Naive thymus-derived CD4-positive, alpha-beta T cell (primary cell): Measurements from ENCODE around the gene RNF144B. TPM values are rescaled to one million over a fixed set of nuclear protein-coding genes. Genes with fewer than 3 reads are reported as not detected.

Experiments
- ATAC-seq: fragments of 150-1000 bp; cut with Tn5 transposase; 2 replicates; pipeline ENCODE4 v1.10.0; 2021; ENCODE audit warnings: mild to moderate bottlenecking, moderate library complexity
- CTCF ChIA-PET: fragments of 350-600 bp; sonication (Branson Sonifier 250); formaldehyde crosslinking; loops from one replicate; lab custom pipeline; 2021; ENCODE audit warnings: antibody characterized with exemption; lab: Charles Lee
- POLR2A ChIA-PET: fragments of 350-600 bp; sonication (Branson Sonifier 250); formaldehyde crosslinking; loops from one replicate; lab custom pipeline; 2021; ENCODE audit warnings: antibody characterized with exemption, inconsistent platforms; lab: Charles Lee
- DNase-seq, 9 donors: peaks; one replicate each; pipeline versions ENCODE4 v3.0.0 to v3.0.0-alpha.2; 2020 to 2022; ENCODE audit warnings: mixed read lengths in 1 of 9
- H3K27ac ChIP-seq: one replicate; pipeline ENCODE4 v1.7.0; 2013; ENCODE audit warnings: mild to moderate bottlenecking, low read depth, low read length, moderate library complexity
- H3K27me3 ChIP-seq, 2 donors: one replicate each; pipeline ENCODE4 v1.7.0; 2013; ENCODE audit warnings: low read length in 2 of 2, mild to moderate bottlenecking in 2 of 2, moderate library complexity in 2 of 2; ENCODE audit not compliant: control insufficient read depth in 2 of 2, insufficient read depth in 2 of 2
- H3K36me3 ChIP-seq, 3 experiments: 1 replicate in 2 of 3; 2 replicates in 1 of 3; pipeline ENCODE4 v1.7.0; 2013; ENCODE audit warnings: low read length in 3 of 3, mild to moderate bottlenecking in 3 of 3, moderate library complexity in 1 of 3; ENCODE audit not compliant: insufficient read depth in 3 of 3, control insufficient read depth in 2 of 3
- H3K4me1 ChIP-seq, 2 donors: one replicate each; pipeline ENCODE4 v1.7.0; 2013; ENCODE audit warnings: low read length in 2 of 2, mild to moderate bottlenecking in 2 of 2, moderate library complexity in 1 of 2; ENCODE audit not compliant: control insufficient read depth in 2 of 2, insufficient read depth in 2 of 2
- H3K4me3 ChIP-seq: 2 replicates; pipeline ENCODE4 v1.7.0; 2013; ENCODE audit warnings: mild to moderate bottlenecking, low read length
- H3K9me3 ChIP-seq, 3 experiments: 1 replicate in 2 of 3; 2 replicates in 1 of 3; pipeline ENCODE4 v1.7.0; 2013; ENCODE audit warnings: low read length in 3 of 3; ENCODE audit not compliant: control insufficient read depth in 2 of 3
- H3K27ac Mint-ChIP-seq, 9 donors: one replicate each; pipeline ENCODE4 v1.8.0; 2020 to 2022; ENCODE audit warnings: mixed read lengths in 9 of 9, mild to moderate bottlenecking in 8 of 9, moderate library complexity in 5 of 9, inconsistent platforms in 2 of 9
- H3K27me3 Mint-ChIP-seq, 5 donors: one replicate each; pipeline ENCODE4 v1.8.0; 2021 to 2022; ENCODE audit warnings: mixed read lengths in 5 of 5, mild to moderate bottlenecking in 1 of 5
- H3K36me3 Mint-ChIP-seq, 5 donors: one replicate each; pipeline ENCODE4 v1.8.0; 2020 to 2022; ENCODE audit warnings: mixed read lengths in 5 of 5, mild to moderate bottlenecking in 3 of 5, inconsistent platforms in 1 of 5
- H3K4me1 Mint-ChIP-seq, 7 donors: one replicate each; pipeline ENCODE4 v1.8.0; 2020 to 2022; ENCODE audit warnings: mixed read lengths in 7 of 7, mild to moderate bottlenecking in 3 of 7, inconsistent platforms in 1 of 7
- H3K4me3 Mint-ChIP-seq, 10 donors: one replicate each; pipeline ENCODE4 v1.8.0; 2020 to 2022; ENCODE audit warnings: mild to moderate bottlenecking in 10 of 10, mixed read lengths in 10 of 10, moderate library complexity in 6 of 10, inconsistent platforms in 2 of 10
- H3K9me3 Mint-ChIP-seq, 11 donors: one replicate each; pipeline ENCODE4 v1.8.0; 2020 to 2022; ENCODE audit warnings: mixed read lengths in 11 of 11, mild to moderate bottlenecking in 4 of 11, inconsistent platforms in 1 of 11, moderate library complexity in 1 of 11
- intact Hi-C, 2 donors: fragments of 100-400 bp; cut with micrococcal nuclease; formaldehyde crosslinking; loops; one replicate each; pipeline ENCODE4 v1.15.1; 2023
- polyA plus RNA-seq, 2 donors: library from polyadenylated mRNA; unstranded; fragments of 300-500 nt; fragmentation: Illumina TruSeq; gene quantifications; one replicate each; pipeline ENCODE4 v1.2.3, GENCODE V29; 2021
- total RNA-seq, 6 experiments: library from RNA in 5 of 6; stranded (reverse) in 5 of 6; gene quantifications; 1 replicate in 5 of 6; 2 replicates in 1 of 6; pipeline ENCODE4 v1.2.3 and lab custom pipeline; 2021 to 2026

Gene RNF144B
- total and polyA plus RNA-seq, 7 experiments from 2014 or later: 1.5 to 23.5 (median 7.1) TPM

- ChIA-PET POLR2A (no interaction called here), CTCF (no interaction called here)
- H3K36me3 ChIP-seq: no peaks in the 10 kb centered on the region
- Mint-ChIP-seq H3K27ac (no peak overlapping the region), H3K4me3 (no peak overlapping the region), H3K9me3 (no peaks in the 10 kb centered on the region), H3K4me1 (peaks cover 0 to 2% (median 0%) of the 10 kb centered on the region in 7 donors), H3K27me3 (peaks cover 0 to 5% (median 0%) of the 10 kb centered on the region in 5 donors), H3K36me3 (no peaks in the 10 kb centered on the region)
- ATAC-seq (no peak), DNase-seq (no peak)
- no peak overlapping the region for H3K27ac ChIP-seq
- H3K27me3 ChIP-seq: no peaks in the 10 kb centered on the region
- no peak overlapping the region for H3K4me3 ChIP-seq
- no peaks in the 10 kb centered on the region for H3K9me3 ChIP-seq
- H3K4me1 ChIP-seq: no peaks in the 10 kb centered on the region
- intact Hi-C loops: no loop called here
These were observed 124.1 kb downstream of the RNF144B start for GRCh38 chr6:18511211-18511610.

GRCh38 chr6:18513253-18513798, 126.2 kb downstream of the RNF144B start:
- Mint-ChIP-seq H3K36me3 (no peaks in the 10 kb centered on the region), H3K9me3 (no peaks in the 10 kb centered on the region), H3K4me1 (peaks cover 0 to 2% (median 0%) of the 10 kb centered on the region in 7 donors), H3K4me3 (no peak overlapping the region), H3K27me3 (peaks cover 0 to 8% (median 0%) of the 10 kb centered on the region in 5 donors), H3K27ac (no peak overlapping the region)
- Histone ChIP-seq H3K9me3 (no peaks in the 10 kb centered on the region), H3K36me3 (no peaks in the 10 kb centered on the region), H3K4me3 (no peak overlapping the region), H3K4me1 (no peaks in the 10 kb centered on the region), H3K27me3 (no peaks in the 10 kb centered on the region), H3K27ac (no peak overlapping the region)
- DNase-seq (no peak), ATAC-seq (no peak)
- intact Hi-C loops: no loop called here
- ChIA-PET CTCF (no interaction called here), POLR2A (no interaction called here)

- CTCF ChIA-PET: interaction anchor here (0.5 kb wide), 1 partner anchor 171 kb away, joined by 3 read pairs; no protein-coding TSS in a partner anchor
- intact Hi-C loops: no loop called here
- H3K36me3 Mint-ChIP-seq: no peaks in the 10 kb centered on the region
These were observed 127.0 kb downstream of the RNF144B start for GRCh38 chr6:18514180-18514579.

GRCh38 chr6:18515767-18516166, 128.6 kb downstream of the RNF144B start:
- DNase-seq: no peak
- H3K36me3 ChIP-seq: no peaks in the 10 kb centered on the region
- no peak overlapping the region for H3K27ac ChIP-seq
- no peak for ATAC-seq
- POLR2A ChIA-PET: no interaction called here
- no peaks in the 10 kb centered on the region for H3K9me3 ChIP-seq
- intact Hi-C loops: no loop called here
- Mint-ChIP-seq H3K27ac (no peak overlapping the region), H3K9me3 (no peaks in the 10 kb centered on the region), H3K4me3 (no peak overlapping the region), H3K27me3 (peaks cover 0 to 3% (median 0%) of the 10 kb centered on the region in 5 donors), H3K36me3 (no peaks in the 10 kb centered on the region), H3K4me1 (no peaks in the 10 kb centered on the region)
- H3K4me3 ChIP-seq: no peak overlapping the region
- CTCF ChIA-PET: no interaction called here
- H3K27me3 ChIP-seq: no peaks in the 10 kb centered on the region
- no peaks in the 10 kb centered on the region for H3K4me1 ChIP-seq

More at GRCh38 chr6:18514180-18514579, 127.0 kb downstream of the RNF144B start:
- H3K4me1 Mint-ChIP-seq: peaks cover 0 to 2% (median 0%) of the 10 kb centered on the region in 7 donors
- Histone ChIP-seq H3K36me3 (no peaks in the 10 kb centered on the region), H3K4me1 (no peaks in the 10 kb centered on the region), H3K9me3 (no peaks in the 10 kb centered on the region), H3K4me3 (no peak overlapping the region), H3K27ac (no peak overlapping the region), H3K27me3 (no peaks in the 10 kb centered on the region)
- POLR2A ChIA-PET: no interaction called here
- DNase-seq: no peak
- peaks cover 0 to 6% (median 0%) of the 10 kb centered on the region in 5 donors for H3K27me3 Mint-ChIP-seq
- H3K4me3 Mint-ChIP-seq: no peak overlapping the region
- H3K27ac Mint-ChIP-seq: no peak overlapping the region
- no peaks in the 10 kb centered on the region for H3K9me3 Mint-ChIP-seq
- ATAC-seq: no peak

Other genes with a start within 250 kb of the RNF144B start
- gene TPMT, start 232.3 kb upstream of the RNF144B start, total RNA-seq: 1 to 10 TPM; 2.9 to 6.1 (median 5.0) TPM
- 10 to 100 TPM in 1 of 2 donors, 1 to 10 TPM in 1; 9.5 to 13.1 TPM for gene TPMT, start 232.3 kb upstream of the RNF144B start, polyA plus RNA-seq
- gene KDM1B, start 231.9 kb upstream of the RNF144B start, total RNA-seq: 10 to 100 TPM in 3 of 5 experiments, 1 to 10 TPM in 2; 7.3 to 25.4 (median 12.5) TPM
- 1 to 10 TPM; 1.3 to 3.4 TPM for gene KDM1B, start 231.9 kb upstream of the RNF144B start, polyA plus RNA-seq
- gene DEK, start 122.8 kb upstream of the RNF144B start, total RNA-seq: 100 to 1,000 TPM in 3 of 5 experiments, 10 to 100 TPM in 2; 49.6 to 174 (median 101) TPM
- gene DEK, start 122.8 kb upstream of the RNF144B start, polyA plus RNA-seq: 10 to 100 TPM; 41.6 to 51.6 TPM